Activated CD4-positive, alpha-beta T cell treated with anti-CD3 and anti-CD28 coated beads, Interleukin-2, amount 10 ng/mL, durations not matched to agents 7 days and 5 days (primary cell): ENCODE measurements around the gene CRYBA4. TPM values are rescaled to one million over a fixed set of nuclear protein-coding genes. Genes with fewer than 3 reads are reported as not detected.

ENCODE experiments used
- CTCF ChIA-PET: fragments of 350-600 bp; sonication (Branson Sonifier 250); formaldehyde crosslinking; loops from one replicate; lab custom pipeline; 2021; ENCODE audit warnings: antibody characterized with exemption; lab: Charles Lee
- POLR2A ChIA-PET: fragments of 350-600 bp; sonication (Branson Sonifier 250); formaldehyde crosslinking; loops from one replicate; lab custom pipeline; 2021; ENCODE audit warnings: antibody characterized with exemption; lab: Charles Lee
- DNase-seq: peaks from one replicate; pipeline ENCODE4 v3.0.0-alpha.2; 2020
- H3K27ac Mint-ChIP-seq: one replicate; pipeline ENCODE4 v1.8.0; 2021; ENCODE audit warnings: mild to moderate bottlenecking, moderate library complexity, mixed read lengths
- H3K27me3 Mint-ChIP-seq: one replicate; pipeline ENCODE4 v1.8.0; 2021; ENCODE audit warnings: mixed read lengths
- H3K36me3 Mint-ChIP-seq: one replicate; pipeline ENCODE4 v1.8.0; 2021; ENCODE audit warnings: low read depth, mixed read lengths
- H3K4me1 Mint-ChIP-seq: one replicate; pipeline ENCODE4 v1.8.0; 2021; ENCODE audit warnings: mixed read lengths
- H3K4me3 Mint-ChIP-seq: one replicate; pipeline ENCODE4 v1.8.0; 2021; ENCODE audit warnings: mild to moderate bottlenecking, moderate library complexity, mixed read lengths
- H3K9me3 Mint-ChIP-seq: one replicate; pipeline ENCODE4 v1.8.0; 2021; ENCODE audit warnings: mixed read lengths
- total RNA-seq, 2 experiments: library from RNA; stranded (reverse); gene quantifications; one replicate each; pipeline ENCODE4 v1.2.3, GENCODE V29; 2021

Gene CRYBA4
- total RNA-seq, 2 experiments from 2014 or later, result not detected

DNA sequence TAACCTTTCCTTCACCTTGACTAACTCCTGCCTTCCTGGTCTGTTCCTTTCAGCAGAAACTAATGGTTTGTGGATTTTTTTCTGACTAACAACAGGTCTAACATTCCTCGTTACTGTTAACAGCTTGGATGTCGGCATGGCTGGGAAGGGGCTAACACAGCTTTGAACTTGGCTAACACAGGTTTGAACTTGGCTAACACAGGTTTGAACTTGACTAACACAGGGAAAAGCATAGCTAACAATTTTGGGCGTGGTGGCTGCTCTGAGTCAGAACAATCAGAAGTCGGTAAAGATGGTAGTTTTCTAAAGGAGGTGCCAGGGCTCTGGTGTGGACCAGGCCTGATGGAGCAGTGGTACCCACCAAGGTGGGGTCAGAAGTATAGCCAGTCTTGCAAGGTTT is 51.7 kb downstream of the CRYBA4 start:
- Mint-ChIP-seq H3K36me3 (peaks cover 36% of the 10 kb centered on the region), H3K4me3 (peak overlapping the region; percentile 98), H3K4me1 (peaks cover 80% of the 10 kb centered on the region), H3K27me3 (no peaks in the 10 kb centered on the region), H3K9me3 (no peaks in the 10 kb centered on the region), H3K27ac (peak overlapping the region; percentile 98)
- DNase-seq, result peak; percentile 39
- ChIA-PET CTCF (interaction anchor here (0.8 to 1.8 kb wide), 10 partner anchors 8 to 259 kb away, joined by 3 to 5 read pairs (median 3); no protein-coding TSS in a partner anchor), POLR2A (interaction anchor here (1.0 kb wide), 1 partner anchor 9 kb away, joined by 3 read pairs; no protein-coding TSS in a partner anchor)

GRCh38 chr22:26674211-26675190 is 52.7 kb downstream of the CRYBA4 start:
- Mint-ChIP-seq H3K36me3 (peaks cover 36% of the 10 kb centered on the region), H3K4me3 (peak overlapping the region; percentile 98), H3K4me1 (peaks cover 80% of the 10 kb centered on the region), H3K27me3 (no peaks in the 10 kb centered on the region), H3K27ac (peak overlapping the region; percentile 98), H3K9me3 (no peaks in the 10 kb centered on the region)
- POLR2A ChIA-PET, result no interaction called here
- CTCF ChIA-PET, result interaction anchor here (0.6 to 1.8 kb wide), 9 partner anchors 8 to 260 kb away, joined by 3 to 5 read pairs (median 3); no protein-coding TSS in a partner anchor
- peak; percentile 37 for DNase-seq

DNA sequence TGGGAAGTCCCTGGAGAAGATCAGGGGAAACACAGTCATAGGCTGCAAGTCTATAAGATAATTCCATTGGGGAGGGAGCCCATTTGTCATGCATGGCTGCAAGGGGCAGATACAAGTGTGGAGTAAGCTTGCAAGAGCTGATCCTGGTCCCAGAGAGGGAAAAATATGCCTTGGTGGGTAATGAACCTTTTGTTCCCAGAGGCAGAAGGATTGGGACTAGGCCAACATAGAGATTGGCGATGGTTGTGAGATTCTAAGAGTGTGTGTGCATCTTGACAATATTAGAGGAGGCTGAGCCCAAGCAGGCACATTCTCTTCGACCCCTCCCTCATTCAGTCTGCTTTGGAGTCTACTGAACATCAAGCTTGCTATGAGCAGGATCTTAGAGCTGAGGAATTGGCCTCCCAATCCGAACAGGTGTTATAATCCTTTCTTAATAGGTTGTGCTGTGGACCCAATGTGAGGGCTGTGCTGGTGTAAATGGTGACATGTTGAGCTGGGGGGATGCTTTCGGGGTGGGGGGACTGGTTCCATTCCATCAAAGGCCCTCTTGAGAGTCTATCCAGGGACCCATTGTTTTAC is 54.0 kb downstream of the CRYBA4 start:
- no peak for DNase-seq
- no peaks in the 10 kb centered on the region for H3K27me3 Mint-ChIP-seq
- H3K36me3 Mint-ChIP-seq, result peaks cover 38% of the 10 kb centered on the region
- H3K27ac Mint-ChIP-seq, result no peak overlapping the region
- no peaks in the 10 kb centered on the region for H3K9me3 Mint-ChIP-seq
- POLR2A ChIA-PET, result interaction anchor here (0.8 kb wide), 1 partner anchor 625 kb away, joined by 3 read pairs; no protein-coding TSS in a partner anchor
- H3K4me3 Mint-ChIP-seq, result peak overlapping the region; percentile 98
- CTCF ChIA-PET, result interaction anchor here (1.2 kb wide), 1 partner anchor 10 kb away, joined by 3 read pairs; no protein-coding TSS in a partner anchor
- peaks cover 73% of the 10 kb centered on the region for H3K4me1 Mint-ChIP-seq

DNA sequence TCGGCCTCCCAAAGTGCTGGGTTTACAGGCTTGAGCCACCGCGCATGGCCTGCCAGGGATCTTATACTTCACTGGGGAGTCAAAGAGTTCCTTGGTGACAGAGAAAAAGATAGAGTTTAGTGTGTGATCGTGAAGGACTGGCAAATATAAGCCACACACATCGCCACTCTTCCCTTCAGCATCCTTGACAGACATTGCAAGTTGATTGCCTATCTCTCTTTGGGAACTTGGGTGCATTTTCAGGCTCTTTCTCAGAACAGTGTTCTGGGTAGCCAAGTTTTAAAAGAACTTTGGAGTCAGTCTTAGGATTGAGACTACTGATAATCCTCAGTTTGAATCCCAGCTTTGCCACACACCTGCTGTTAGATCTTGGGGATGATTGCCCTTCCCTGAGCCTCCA is 55.5 kb downstream of the CRYBA4 start:
- POLR2A ChIA-PET, result no interaction called here
- Mint-ChIP-seq H3K27ac (no peak overlapping the region), H3K4me1 (peaks cover 59% of the 10 kb centered on the region)

DNA sequence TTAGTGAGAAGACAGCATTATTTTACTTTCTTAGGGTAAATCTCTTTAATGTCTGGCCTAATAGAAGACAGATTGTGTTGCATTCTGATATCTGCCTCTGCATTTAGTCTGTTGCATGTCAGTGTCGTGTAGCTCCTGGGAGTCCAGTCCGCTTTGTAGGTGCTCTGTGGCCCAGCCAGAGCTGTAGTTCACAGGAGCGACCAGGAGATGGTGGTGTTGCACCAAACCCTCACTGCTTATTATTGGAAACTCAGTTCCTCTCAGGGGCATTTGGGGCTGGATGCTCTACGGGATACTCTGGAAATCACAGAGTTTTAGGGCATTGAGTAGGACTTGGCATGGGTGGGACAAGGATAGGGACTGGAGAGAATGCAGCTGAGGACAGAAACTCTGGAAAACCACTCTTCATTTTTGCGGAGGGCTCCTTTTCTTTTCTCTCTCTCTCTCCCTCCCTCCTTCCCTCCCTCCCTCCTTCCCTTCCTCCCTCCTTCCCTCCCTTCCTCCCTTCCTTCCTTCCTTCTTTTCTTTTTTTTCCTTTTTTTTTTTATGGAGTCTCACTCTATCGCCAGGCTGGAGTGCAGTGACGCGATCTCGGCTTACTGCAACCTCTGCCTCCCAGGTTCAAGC is 57.4 kb downstream of the CRYBA4 start:
- Mint-ChIP-seq H3K27me3 (no peaks in the 10 kb centered on the region), H3K36me3 (peaks cover 54% of the 10 kb centered on the region), H3K4me3 (no peak overlapping the region), H3K9me3 (no peaks in the 10 kb centered on the region), H3K27ac (no peak overlapping the region), H3K4me1 (peaks cover 50% of the 10 kb centered on the region)
- ChIA-PET POLR2A (no interaction called here), CTCF (interaction anchor here (0.7 to 1.2 kb wide), 6 partner anchors 10 to 196 kb away, joined by 3 to 7 read pairs (median 3); partner anchors contain the start of genes HPS4 and SRRD)
- peak; percentile 76 for DNase-seq

More for the DNA sequence above, 55.5 kb downstream of the CRYBA4 start:
- no peaks in the 10 kb centered on the region for H3K27me3 Mint-ChIP-seq
- no peak overlapping the region for H3K4me3 Mint-ChIP-seq
- CTCF ChIA-PET, result no interaction called here
- H3K36me3 Mint-ChIP-seq, result peaks cover 50% of the 10 kb centered on the region
- H3K9me3 Mint-ChIP-seq, result no peaks in the 10 kb centered on the region
- no peak for DNase-seq

Other genes with a start within 250 kb of the CRYBA4 start
- gene ASPHD2, start 192.7 kb upstream of the CRYBA4 start, total RNA-seq, result 1 to 10 TPM; 8.5 to 8.8 TPM
- gene HPS4, start 138.2 kb upstream of the CRYBA4 start, total RNA-seq, result 10 to 100 TPM; 32.0 to 35.3 TPM
- 10 to 100 TPM; 17.9 to 19.1 TPM for gene SRRD, start 138.1 kb upstream of the CRYBA4 start, total RNA-seq
- gene TFIP11, start 109.5 kb upstream of the CRYBA4 start, total RNA-seq, result 10 to 100 TPM; 52.5 to 58.5 TPM
- gene TPST2, start 31.8 kb upstream of the CRYBA4 start, total RNA-seq, result 10 to 100 TPM; 25.9 to 26.3 TPM
- not detected for gene CRYBB1, start 3.9 kb upstream of the CRYBA4 start, total RNA-seq
- gene MIAT, start 35.6 kb downstream of the CRYBA4 start, total RNA-seq, result 10 to 100 TPM; 37.8 to 44.4 TPM